Keratinocyte (primary cell): ENCODE data around the gene IFFO2. TPM values are rescaled to one million over a fixed set of nuclear protein-coding genes. Genes with fewer than 3 reads are reported as not detected.

Source experiments
- DNase-seq: peaks from one replicate; pipeline ENCODE4 v3.0.0-alpha.2; 2011; ENCODE audit warnings: low read depth, missing footprints, low spot score
- FAIRE-seq: peaks from 2 replicates; lab custom pipeline; 2011; peaks lifted over from hg19 to GRCh38; lab: Jason Lieb, UNC
- H2AFZ ChIP-seq: 2 replicates; pipeline ENCODE4 v1.6.0; 2012; ENCODE audit warnings: low read length, control low read depth, inconsistent platforms; ENCODE audit not compliant: control insufficient read depth
- H3K27ac ChIP-seq: 2 replicates; pipeline ENCODE4 v1.5.1; 2011; ENCODE audit warnings: low read length; ENCODE audit not compliant: control insufficient read depth, insufficient read depth
- H3K27me3 ChIP-seq: 3 replicates; pipeline ENCODE4 v1.6.0; 2011; ENCODE audit warnings: low read length; ENCODE audit not compliant: control insufficient read depth, insufficient read depth; ENCODE audit errors: extremely low read depth
- H3K36me3 ChIP-seq, 2 experiments: 2 replicates in 1 of 2; 3 replicates in 1 of 2; pipeline ENCODE4 v1.5.1; 2011; ENCODE audit warnings: low read length in 2 of 2, mild to moderate bottlenecking in 1 of 2; ENCODE audit not compliant: control insufficient read depth in 2 of 2, insufficient read depth in 2 of 2; ENCODE audit errors: extremely low read depth in 1 of 2
- H3K4me1 ChIP-seq: 3 replicates; pipeline ENCODE4 v1.5.1; 2011; ENCODE audit warnings: low read length; ENCODE audit not compliant: control insufficient read depth, insufficient read depth; ENCODE audit errors: extremely low read depth
- H3K4me2 ChIP-seq: 3 replicates; pipeline ENCODE4 v1.6.0; 2011; ENCODE audit warnings: low read depth, low read length; ENCODE audit not compliant: control insufficient read depth, insufficient read depth; ENCODE audit errors: extremely low read depth
- H3K4me3 ChIP-seq, 3 experiments: fragments of 200-600 bp in 1 of 3; sonication (generic) in 1 of 3; 2 replicates in 2 of 3; 3 replicates in 1 of 3; pipeline ENCODE4 v1.5.1; 2011 to 2016; ENCODE audit warnings: low read length in 3 of 3, mild to moderate bottlenecking in 3 of 3, control low read depth in 2 of 3, inconsistent platforms in 1 of 3, low read depth in 1 of 3, mixed read lengths in 1 of 3, mixed run types in 1 of 3, moderate library complexity in 1 of 3; ENCODE audit not compliant: control insufficient read depth in 2 of 3, insufficient read depth in 2 of 3; ENCODE audit errors: extremely low read depth in 1 of 3
- H3K79me2 ChIP-seq: 2 replicates; pipeline ENCODE4 v1.6.0; 2012; ENCODE audit warnings: low read length; ENCODE audit not compliant: control insufficient read depth, insufficient read depth
- H3K9ac ChIP-seq: 3 replicates; pipeline ENCODE4 v1.6.0; 2011; ENCODE audit warnings: low read length; ENCODE audit not compliant: control insufficient read depth, insufficient read depth; ENCODE audit errors: extremely low read depth
- H3K9me1 ChIP-seq: 3 replicates; pipeline ENCODE4 v1.6.0; 2011; ENCODE audit warnings: low read length; ENCODE audit not compliant: control insufficient read depth, insufficient read depth; ENCODE audit errors: extremely low read depth
- H3K9me3 ChIP-seq: 2 replicates; pipeline ENCODE4 v1.5.1; 2012; ENCODE audit warnings: low read depth, low read length; ENCODE audit not compliant: control insufficient read depth
- H4K20me1 ChIP-seq: 3 replicates; pipeline ENCODE4 v1.6.0; 2011; ENCODE audit warnings: low read length; ENCODE audit not compliant: control insufficient read depth, insufficient read depth; ENCODE audit errors: extremely low read depth
- CTCF ChIP-seq, 3 experiments: IDR thresholded peaks in 1 of 3; conservative IDR thresholded peaks in 1 of 3; optimal IDR thresholded peaks in 1 of 3; 2 replicates in 2 of 3; 3 replicates in 1 of 3; pipeline versions ENCODE3 to v1.5.1; 2011; ENCODE audit warnings: low read length in 3 of 3, mild to moderate bottlenecking in 3 of 3, moderate library complexity in 2 of 3, control low read depth in 1 of 3, inconsistent platforms in 1 of 3; ENCODE audit not compliant: insufficient read depth in 2 of 3; ENCODE audit errors: extremely low read depth in 1 of 3
- EZH2 ChIP-seq: IDR thresholded peaks from one replicate; pipeline ENCODE4 v1.6.1; 2012; ENCODE audit warnings: inconsistent platforms, mild to moderate bottlenecking, low read length, moderate library complexity
- dilution Hi-C: fragments of 300-500 bp; cut with MboI; formaldehyde crosslinking; loops from one replicate; pipeline ENCODE4 v1.7.0; 2020; ENCODE audit warnings: low sequenced_read_pairs; ENCODE audit not compliant: extremely low pct_ligation_motif_present
- polyA plus RNA-seq, 5 experiments: library from polyadenylated mRNA; depleted of rRNA in 3 of 5; stranded (reverse) in 3 of 5; stranded (forward) in 1 of 5; unstranded in 1 of 5; fragments of >200 nt; gene quantifications; 1 replicate in 1 of 5; 2 replicates in 3 of 5; 3 replicates in 1 of 5; pipeline versions ENCODE4 v1.2.1 to v1.2.3, GENCODE V29; 2011 to 2012; ENCODE audit warnings: missing spikeins in 2 of 5, low read depth in 1 of 5, low replicate concordance in 1 of 5

The IFFO2 gene
- polyA plus RNA-seq, 1 donor (not counting 4 experiments of a cell fraction or from before 2014, with no cell fraction given), result 57.9 TPM

GRCh38 chr1:18919956-18920355 lies 36.5 kb downstream of the IFFO2 start:
- FAIRE-seq (no peak), DNase-seq (no peak)
- no peak overlapping the region for H3K4me3 ChIP-seq
- peaks cover 5% of the 10 kb centered on the region for H3K9me1 ChIP-seq
- H3K27ac ChIP-seq, result no peak overlapping the region
- no peak overlapping the region for H2AFZ ChIP-seq
- peaks cover 32 to 48% of the 10 kb centered on the region in 2 experiments for H3K36me3 ChIP-seq
- no peaks in the 10 kb centered on the region for H3K9me3 ChIP-seq
- H4K20me1 ChIP-seq, result peaks cover 12% of the 10 kb centered on the region
- H3K4me1 ChIP-seq, result peaks cover 36% of the 10 kb centered on the region
- peaks cover 92% of the 10 kb centered on the region for H3K79me2 ChIP-seq
- no peak overlapping the region for H3K9ac ChIP-seq
- dilution Hi-C loops, result no loop called here
- no peaks in the 10 kb centered on the region for H3K27me3 ChIP-seq
- no peak overlapping the region for H3K4me2 ChIP-seq
- TF ChIP-seq EZH2 (no peak), CTCF (optimal IDR thresholded peaks at IDR 0.05 in 1 of 3, IDR thresholded peaks at IDR 0.05 in 1 of 3, conservative IDR thresholded peaks at IDR 0.05 in 1 of 3; ENCODE audit: extremely low read depth in 1 of 3, insufficient read depth in 2 of 3, low read length in 3 of 3) (no peak)

GRCh38 chr1:18919197-18919905 lies 37.1 kb downstream of the IFFO2 start:
- Histone ChIP-seq H3K27ac (no peak overlapping the region), H3K36me3 (peaks cover 32 to 51% of the 10 kb centered on the region in 2 experiments), H3K9me1 (peaks cover 5% of the 10 kb centered on the region), H3K4me1 (peaks cover 30% of the 10 kb centered on the region), H3K4me2 (no peak overlapping the region), H3K27me3 (no peaks in the 10 kb centered on the region), H4K20me1 (peaks cover 12% of the 10 kb centered on the region), H3K79me2 (peaks cover 87% of the 10 kb centered on the region), H3K9ac (no peak overlapping the region), H3K4me3 (no peak overlapping the region), H2AFZ (no peak overlapping the region), H3K9me3 (no peaks in the 10 kb centered on the region)
- FAIRE-seq, result no peak
- dilution Hi-C loops, result no loop called here
- TF ChIP-seq CTCF (optimal IDR thresholded peaks at IDR 0.05 in 1 of 3, IDR thresholded peaks at IDR 0.05 in 1 of 3, conservative IDR thresholded peaks at IDR 0.05 in 1 of 3; ENCODE audit: extremely low read depth in 1 of 3, insufficient read depth in 2 of 3, low read length in 3 of 3) (no peak), EZH2 (no peak)
- DNase-seq, result no peak
